GM23338 (cell line): Measurements from ENCODE around the gene CASS4. TPM values are rescaled to one million over a fixed set of nuclear protein-coding genes. Genes with fewer than 3 reads are reported as not detected.

Experiments
- ATAC-seq: fragments of 200-7000 bp; cut with Tn5 transposase; 3 replicates; pipeline ENCODE4 v1.9.1; 2020
- DNase-seq: peaks from one replicate; pipeline ENCODE4 v3.0.0-alpha.2; 2015; ENCODE audit warnings: low spot score
- H2AFZ ChIP-seq: fragments of 200-600 bp; sonication (generic); 2 replicates; pipeline ENCODE4 v1.8.0; 2016; ENCODE audit warnings: antibody characterized with exemption, mild to moderate bottlenecking, moderate library complexity
- H3F3A ChIP-seq: fragments of 200-600 bp; sonication (generic); replicated peaks from 2 replicates; pipeline ENCODE4 v1.8.0; 2017; ENCODE audit warnings: antibody characterized with exemption, mixed run types, low read depth
- H3K27ac ChIP-seq: fragments of 200-600 bp; sonication (generic); 2 replicates; pipeline ENCODE4 v1.6.1; 2016; ENCODE audit warnings: low read depth
- H3K27me3 ChIP-seq: fragments of 200-600 bp; sonication (generic); 2 replicates; pipeline ENCODE4 v1.8.0; 2016; ENCODE audit warnings: mild to moderate bottlenecking, mixed run types, moderate library complexity; ENCODE audit not compliant: insufficient read depth
- H3K36me3 ChIP-seq: fragments of 200-600 bp; sonication (generic); 2 replicates; pipeline ENCODE4 v1.8.0; 2016; ENCODE audit warnings: mild to moderate bottlenecking; ENCODE audit not compliant: insufficient read depth
- H3K4me1 ChIP-seq: fragments of 200-600 bp; sonication (generic); 2 replicates; pipeline ENCODE4 v1.8.0; 2016; ENCODE audit warnings: mild to moderate bottlenecking, moderate library complexity; ENCODE audit not compliant: insufficient read depth
- H3K4me2 ChIP-seq: fragments of 200-600 bp; sonication (generic); 2 replicates; pipeline ENCODE4 v1.7.1; 2017; ENCODE audit warnings: mixed run types
- H3K4me3 ChIP-seq: fragments of 200-600 bp; sonication (generic); 2 replicates; pipeline ENCODE4 v1.6.1; 2016; ENCODE audit warnings: mixed run types
- H3K79me2 ChIP-seq: fragments of 200-600 bp; sonication (generic); replicated peaks from 2 replicates; pipeline ENCODE4 v1.8.0; 2017; ENCODE audit warnings: mild to moderate bottlenecking; ENCODE audit not compliant: insufficient read depth
- H3K9me2 ChIP-seq: fragments of 200-600 bp; sonication (generic); 2 replicates; pipeline ENCODE4 v1.8.0; 2017; ENCODE audit not compliant: insufficient read depth
- H4K20me1 ChIP-seq: fragments of 200-600 bp; sonication (generic); replicated peaks from 2 replicates; pipeline ENCODE4 v1.8.0; 2017; ENCODE audit warnings: mild to moderate bottlenecking; ENCODE audit not compliant: insufficient read depth
- H3K27ac Mint-ChIP-seq: 2 replicates; pipeline ENCODE4 v1.8.0; 2020; ENCODE audit warnings: inconsistent platforms, mild to moderate bottlenecking, moderate library complexity, mixed read lengths
- H3K27me3 Mint-ChIP-seq: 3 replicates; pipeline ENCODE4 v1.8.0; 2022; ENCODE audit warnings: low read depth, mild to moderate bottlenecking, moderate library complexity, mixed read lengths, inconsistent platforms; ENCODE audit not compliant: insufficient read depth, poor library complexity
- H3K36me3 Mint-ChIP-seq: 3 replicates; pipeline ENCODE4 v1.8.0; 2021; ENCODE audit warnings: low read depth, mild to moderate bottlenecking, inconsistent platforms, moderate library complexity, mixed read lengths
- H3K4me1 Mint-ChIP-seq: 3 replicates; pipeline ENCODE4 v1.8.0; 2020; ENCODE audit warnings: mild to moderate bottlenecking, inconsistent platforms, mixed read lengths
- H3K4me3 Mint-ChIP-seq: 3 replicates; pipeline ENCODE4 v1.8.0; 2021; ENCODE audit warnings: moderate library complexity, mild to moderate bottlenecking, inconsistent platforms, mixed read lengths
- H3K9me3 Mint-ChIP-seq: 3 replicates; pipeline ENCODE4 v1.8.0; 2020; ENCODE audit warnings: moderate library complexity, mild to moderate bottlenecking, inconsistent platforms, mixed read lengths
- CREB1 ChIP-seq: fragments of 250-450 bp; sonication (Bioruptor Pico); IDR thresholded peaks from 2 replicates; pipeline ENCODE4 v1.5.0; 2020; ENCODE audit warnings: low read depth, mild to moderate bottlenecking, moderate library complexity
- ETS1 ChIP-seq: IDR thresholded peaks from 2 replicates; pipeline ENCODE4 v1.6.1; 2016; ENCODE audit warnings: antibody characterized with exemption
- EZH2 ChIP-seq: fragments of 200-600 bp; sonication (generic); IDR thresholded peaks from one replicate; pipeline ENCODE4 v1.8.0; 2017; ENCODE audit warnings: antibody characterized with exemption, mild to moderate bottlenecking, low read depth; ENCODE audit not compliant: unreplicated experiment
- POLR2AphosphoS5 ChIP-seq: IDR thresholded peaks from 2 replicates; pipeline ENCODE4 v1.6.1; 2016; ENCODE audit warnings: antibody characterized with exemption, low read depth
- REST ChIP-seq: IDR thresholded peaks from one replicate; pipeline ENCODE4 v1.6.1; 2018; ENCODE audit warnings: antibody characterized with exemption; ENCODE audit not compliant: unreplicated experiment
- STAT1 ChIP-seq: IDR thresholded peaks from one replicate; pipeline ENCODE4 v1.6.1; 2016; ENCODE audit warnings: antibody characterized with exemption; ENCODE audit not compliant: unreplicated experiment
- ZNF331 ChIP-seq: fragments of 250-450 bp; sonication (Bioruptor Pico); IDR thresholded peaks from 2 replicates; pipeline ENCODE4 v1.5.0; 2020; ENCODE audit warnings: low read depth, mild to moderate bottlenecking, moderate library complexity
- polyA plus RNA-seq: library from polyadenylated mRNA; unstranded; fragments of >200 nt; fragmentation: Nextera tagmentation; extraction: Ambion mirVana; gene quantifications from 2 replicates; pipeline ENCODE4 v1.2.1, GENCODE V29; 2016
- total RNA-seq: library from RNA; depleted of rRNA; stranded (reverse); fragments of >200 nt; shearing (Covaris generic); gene quantifications from 2 replicates; pipeline ENCODE4 v1.2.3, GENCODE V29; 2014

The CASS4 gene
- total and polyA plus RNA-seq, 2 experiments from 2014 or later: not detected

DNA sequence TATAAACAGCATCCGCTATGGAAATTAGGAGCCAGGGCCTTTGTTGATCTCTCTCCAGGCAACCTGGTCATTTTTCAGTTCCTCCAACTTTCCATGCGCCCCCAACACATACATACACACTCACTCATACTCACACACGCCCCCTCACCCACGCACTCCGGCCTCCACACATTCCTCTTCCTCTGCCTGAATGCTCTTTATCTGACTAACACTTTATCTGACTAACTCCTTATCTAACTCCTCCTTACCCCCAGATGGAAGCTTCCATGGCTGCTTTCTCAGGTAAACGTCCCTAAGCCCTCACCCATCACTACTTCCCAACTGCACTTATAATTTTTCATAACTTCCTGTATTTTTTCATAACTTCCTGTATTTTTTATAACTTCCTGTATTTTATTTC lies 17.4 kb downstream of the CASS4 start:
- Histone ChIP-seq H2AFZ (no peak overlapping the region), H3K27me3 (0 out of 2 replicates have a peak, but pooled peaks cover 5% of the 10 kb centered on the region), H3K4me3 (no peak overlapping the region), H3K79me2 (no peaks in the 10 kb centered on the region), H3F3A (no peaks in the 10 kb centered on the region), H3K4me1 (no peaks in the 10 kb centered on the region), H4K20me1 (no peaks in the 10 kb centered on the region), H3K27ac (no peak overlapping the region), H3K4me2 (no peak overlapping the region), H3K36me3 (no peaks in the 10 kb centered on the region), H3K9me2 (no peaks in the 10 kb centered on the region)
- Mint-ChIP-seq H3K9me3 (no peaks in the 10 kb centered on the region; the same call in 2 of the 3 replicates), H3K27ac (no peak overlapping the region; the same call in 1 of the 2 replicates), H3K4me1 (no peaks in the 10 kb centered on the region; the same call in 2 of the 3 replicates), H3K4me3 (no peak overlapping the region), H3K27me3 (peaks cover 22% of the 10 kb centered on the region), H3K36me3 (no peaks in the 10 kb centered on the region; the same call in 2 of the 3 replicates)
- DNase-seq: no peak
- no peak for ATAC-seq
- TF ChIP-seq STAT1 (no peak), ETS1 (no peak), EZH2 (no peak)

- H4K20me1 ChIP-seq: no peaks in the 10 kb centered on the region
- H3K4me3 ChIP-seq: no peak overlapping the region
- H3K4me1 ChIP-seq: no peaks in the 10 kb centered on the region
- Mint-ChIP-seq H3K27me3 (peaks cover 22% of the 10 kb centered on the region), H3K9me3 (no peaks in the 10 kb centered on the region; the same call in 2 of the 3 replicates), H3K4me1 (no peaks in the 10 kb centered on the region; the same call in 2 of the 3 replicates), H3K4me3 (no peak overlapping the region), H3K27ac (no peak overlapping the region), H3K36me3 (no peaks in the 10 kb centered on the region; the same call in 2 of the 3 replicates)
- H2AFZ ChIP-seq: no peak overlapping the region
- H3K9me2 ChIP-seq: no peaks in the 10 kb centered on the region
- ATAC-seq (no peak), DNase-seq (no peak)
- no peak overlapping the region for H3K4me2 ChIP-seq
- TF ChIP-seq ETS1: no peak
- TF ChIP-seq ZNF331 (CRISPR knock-in tag): no peak
- TF ChIP-seq REST: no peak
- no peak for TF ChIP-seq EZH2
- no peak for TF ChIP-seq CREB1 (CRISPR knock-in tag)
- no peak for TF ChIP-seq POLR2AphosphoS5
- TF ChIP-seq STAT1: no peak
- H3K79me2 ChIP-seq: no peaks in the 10 kb centered on the region
- 0 out of 2 replicates have a peak, but pooled peaks cover 5% of the 10 kb centered on the region for H3K27me3 ChIP-seq
- no peak overlapping the region for H3K27ac ChIP-seq
- H3K36me3 ChIP-seq: no peaks in the 10 kb centered on the region
- H3F3A ChIP-seq: no peaks in the 10 kb centered on the region
Observed at GRCh38 chr20:56429941-56430340, 17.9 kb downstream of the CASS4 start.
